ENCODE data around the gene LIPT1.

Gene LIPT1

GRCh38 chr2:99169534-99169933, 14.8 kb downstream of the LIPT1 start:
- Histone ChIP-seq H3K4me1 (no peaks in the 10 kb centered on the region), H3K27me3 (no peaks in the 10 kb centered on the region), H3K9me3 (no peaks in the 10 kb centered on the region), H3K4me3 (ENCODE audit: low read depth, low read length) (no peak overlapping the region), H3K36me3 (no peaks in the 10 kb centered on the region)
- TF ChIP-seq CTCF (IDR thresholded peaks at IDR 0.05; ENCODE audit: low read depth, low read length): no peak
- DNase-seq: no peak

GRCh38 chr2:99171377-99172140, 16.8 kb downstream of the LIPT1 start:
- Histone ChIP-seq H3K9me3 (no peaks in the 10 kb centered on the region), H3K4me3 (ENCODE audit: low read depth, low read length) (no peak overlapping the region), H3K4me1 (no peaks in the 10 kb centered on the region), H3K36me3 (no peaks in the 10 kb centered on the region), H3K27me3 (no peaks in the 10 kb centered on the region)
- no peak for DNase-seq
- TF ChIP-seq CTCF (IDR thresholded peaks at IDR 0.05; ENCODE audit: low read depth, low read length): no peak

- H3K9me3 ChIP-seq: no peaks in the 10 kb centered on the region
- no peaks in the 10 kb centered on the region for H3K36me3 ChIP-seq
- no peak for TF ChIP-seq CTCF (IDR thresholded peaks at IDR 0.05; ENCODE audit: low read depth, low read length)
These were observed 26.2 kb downstream of the LIPT1 start, which contains the start of the genes MITD1 and MRPL30 for GRCh38 chr2:99180755-99181623. Gene MITD1, minus strand, starts transcription at chr2:99181058. Its CDS starts 77 bp downstream, at chr2:99180981. Gene MRPL30, plus strand, starts transcription at chr2:99181184. Its CDS starts 5,020 bp downstream, at chr2:99186204.

GRCh38 chr2:99181624-99182000, 26.8 kb downstream of the LIPT1 start:
- no peaks in the 10 kb centered on the region for H3K9me3 ChIP-seq
- H3K4me3 ChIP-seq (ENCODE audit: low read depth, low read length): peak overlapping the region; percentile 89
- no peaks in the 10 kb centered on the region for H3K4me1 ChIP-seq
- no peak for TF ChIP-seq CTCF (IDR thresholded peaks at IDR 0.05; ENCODE audit: low read depth, low read length)
- no peak for DNase-seq
- no peaks in the 10 kb centered on the region for H3K27me3 ChIP-seq
- H3K36me3 ChIP-seq: no peaks in the 10 kb centered on the region

More at GRCh38 chr2:99180755-99181623, 26.2 kb downstream of the LIPT1 start, which contains the start of the genes MITD1 and MRPL30:
- no peaks in the 10 kb centered on the region for H3K27me3 ChIP-seq
- peak within 1 kb of the TSS; percentile 89 for H3K4me3 ChIP-seq (ENCODE audit: low read depth, low read length)
- no peaks in the 10 kb centered on the region for H3K4me1 ChIP-seq
- DNase-seq: peak; percentile 80

GRCh38 chr2:99183025-99183424, 28.3 kb downstream of the LIPT1 start:
- DNase-seq: no peak
- H3K36me3 ChIP-seq: no peaks in the 10 kb centered on the region
- no peak for TF ChIP-seq CTCF (IDR thresholded peaks at IDR 0.05; ENCODE audit: low read depth, low read length)
- H3K9me3 ChIP-seq: no peaks in the 10 kb centered on the region
- H3K27me3 ChIP-seq: no peaks in the 10 kb centered on the region
- no peaks in the 10 kb centered on the region for H3K4me1 ChIP-seq
- H3K4me3 ChIP-seq (ENCODE audit: low read depth, low read length): no peak overlapping the region

All from BE2C (cell line).